Skeletal muscle cell (primary cell): ENCODE results near the gene MYO5A.

Source experiments
- DNase-seq: peaks from one replicate; pipeline ENCODE4 v3.0.0-alpha.2; 2010; ENCODE audit warnings: low read depth
- H3K4me3 ChIP-seq: 2 replicates; pipeline ENCODE4 v1.5.1; 2011; ENCODE audit warnings: low read depth, mild to moderate bottlenecking, control low read depth, low read length, moderate library complexity

MYO5A gene

DNA sequence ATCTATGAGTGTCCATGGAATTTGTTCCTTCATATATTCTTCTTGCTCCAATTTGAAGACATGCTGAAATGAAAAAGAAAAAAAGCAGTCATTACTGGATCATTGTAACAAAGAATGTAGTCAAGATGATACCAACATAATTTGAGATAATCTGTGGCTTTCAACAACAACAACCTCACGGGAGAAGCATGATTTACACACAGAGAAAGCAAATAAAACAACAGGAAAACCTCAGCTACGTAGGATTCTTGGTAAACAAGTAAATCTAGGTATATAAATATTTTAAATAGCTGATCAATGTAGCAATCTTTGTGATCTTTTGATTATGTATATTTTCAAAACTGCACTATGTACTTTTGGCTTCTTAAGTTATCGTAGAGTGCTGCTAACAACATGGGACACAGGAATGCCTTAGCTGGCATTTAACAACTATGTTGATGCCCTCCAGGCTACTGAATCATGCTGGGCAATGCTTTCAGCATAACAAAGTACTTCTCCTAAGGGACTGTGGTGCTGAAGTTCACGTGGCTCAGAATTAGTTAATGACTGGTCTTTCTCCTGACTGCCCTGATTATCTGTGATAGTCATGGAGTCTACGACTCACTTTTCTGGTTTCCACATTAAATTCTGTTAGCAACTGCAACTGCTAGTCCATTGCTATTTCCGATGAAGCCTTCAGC, 136.5 kb downstream of the MYO5A start:
- DNase-seq = peak; percentile 7

DNA sequence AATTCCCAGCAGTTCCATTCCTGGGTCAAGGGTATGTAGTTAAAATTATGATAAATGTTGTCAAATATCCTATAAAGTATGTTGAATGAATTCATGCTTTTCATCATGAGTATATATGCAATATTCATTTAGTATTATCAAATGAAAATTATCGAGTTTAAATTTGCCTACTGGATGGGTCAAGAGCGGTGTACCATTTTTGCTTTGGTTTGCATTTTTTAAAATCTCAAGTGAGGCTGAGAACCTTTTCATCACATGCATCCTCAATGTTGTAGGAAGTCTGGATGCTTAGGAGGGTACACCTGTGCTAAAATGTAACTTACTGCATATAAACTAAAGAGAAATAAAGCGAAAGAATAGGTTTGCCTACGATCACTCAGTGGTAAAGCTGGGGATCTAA, 137.6 kb downstream of the MYO5A start:
- DNase-seq = no peak

More for the DNA sequence above, 136.5 kb downstream of the MYO5A start:
- no peak overlapping the region for H3K4me3 ChIP-seq

DNA sequence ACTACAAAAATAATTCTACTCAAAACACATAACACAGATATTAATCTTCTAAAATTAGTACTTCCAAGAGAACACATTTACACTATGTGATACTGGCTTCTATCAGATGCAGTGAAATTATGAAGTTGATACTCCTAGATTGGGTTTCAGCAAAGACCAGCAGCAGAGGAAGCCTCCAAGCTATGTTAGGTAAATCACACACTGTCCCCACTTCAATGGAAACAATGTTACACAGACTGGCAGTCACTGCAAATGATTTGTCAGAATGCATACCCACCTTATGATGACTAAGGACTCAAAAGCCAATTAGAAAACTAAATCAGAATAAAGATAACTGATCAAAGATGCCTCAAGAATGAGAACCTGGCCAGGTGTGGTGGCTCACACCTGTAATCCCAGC, 143.0 kb downstream of the MYO5A start:
- no peak overlapping the region for H3K4me3 ChIP-seq
- no peak for DNase-seq

More for the DNA sequence above, 137.6 kb downstream of the MYO5A start:
- H3K4me3 ChIP-seq = no peak overlapping the region

DNA sequence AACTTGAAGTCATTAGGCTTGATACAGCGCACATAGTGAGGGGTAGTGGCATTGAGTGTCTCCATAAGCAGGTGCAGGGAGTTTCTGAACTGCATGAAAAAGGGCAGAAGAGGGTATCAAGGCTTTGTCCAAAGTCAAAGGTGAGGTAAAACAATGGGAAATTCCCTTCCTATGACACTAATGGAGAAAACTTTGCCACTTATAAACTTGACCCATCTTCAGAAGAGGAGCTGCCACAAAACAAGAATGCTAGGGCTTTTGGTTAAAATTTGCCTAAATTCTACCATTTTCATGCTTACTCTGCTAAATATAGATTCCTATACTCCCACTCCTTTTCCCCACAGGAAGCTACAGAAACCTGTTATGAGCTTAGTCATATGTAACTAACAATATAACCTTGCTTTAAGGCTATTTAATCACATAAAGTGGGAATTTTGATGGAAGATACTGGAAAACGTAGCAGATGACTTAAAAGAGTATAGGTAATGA, 145.5 kb downstream of the MYO5A start:
- DNase-seq = no peak
- no peak overlapping the region for H3K4me3 ChIP-seq

DNA sequence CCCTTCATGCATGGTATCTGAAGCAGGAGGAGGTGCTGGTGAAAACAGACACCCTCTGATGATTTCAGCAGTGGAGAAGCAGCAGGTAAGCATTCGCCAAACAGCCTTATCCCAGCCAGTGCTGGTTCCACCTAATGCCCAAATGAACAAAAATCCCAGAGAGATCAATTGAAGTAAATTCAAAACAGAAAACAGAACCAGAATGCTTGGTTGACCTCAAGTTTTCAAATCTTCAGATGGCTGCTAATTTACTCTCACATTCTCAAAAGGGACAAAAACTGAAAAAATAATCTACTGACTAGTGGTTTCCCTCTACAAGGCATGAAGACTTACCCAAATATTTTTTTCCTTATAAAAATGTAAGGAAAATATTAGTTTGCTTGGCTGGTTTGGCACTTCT, 146.0 kb downstream of the MYO5A start:
- no peak overlapping the region for H3K4me3 ChIP-seq
- DNase-seq = no peak

DNA sequence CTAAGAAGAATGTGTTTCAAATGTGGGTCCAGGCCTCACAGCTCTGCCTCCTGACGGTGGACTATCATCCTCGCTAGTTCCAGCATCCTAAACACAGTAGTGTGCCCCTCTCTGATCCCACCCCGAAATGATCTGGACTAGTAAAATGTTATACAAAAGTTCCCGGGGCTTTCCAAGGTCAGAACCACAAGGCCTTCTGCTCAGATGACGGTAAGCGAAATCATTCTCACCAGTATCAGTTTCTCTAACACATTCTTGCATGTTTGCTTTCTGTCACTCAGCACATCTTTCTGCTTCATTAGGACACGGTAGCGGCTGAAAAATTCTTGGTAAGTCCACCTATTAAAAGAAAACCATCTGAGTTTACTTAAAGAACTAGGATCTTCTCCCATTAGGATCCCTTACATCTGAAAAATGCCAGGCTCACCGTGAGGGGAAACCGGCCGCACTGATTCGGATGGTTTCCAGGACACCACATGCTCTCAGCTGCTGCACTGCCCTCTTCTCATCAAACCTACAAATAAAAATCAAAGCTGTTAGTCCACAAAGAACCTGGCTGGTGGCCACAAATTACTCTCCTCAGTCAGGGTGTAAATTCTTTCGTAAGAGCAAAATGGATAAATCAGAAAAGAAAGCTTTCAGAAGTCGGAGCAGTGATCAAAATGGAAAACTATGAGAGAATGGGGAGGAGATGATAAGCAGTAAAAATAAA, 149.1 kb downstream of the MYO5A start:
- no peak overlapping the region for H3K4me3 ChIP-seq
- DNase-seq = no peak

DNA sequence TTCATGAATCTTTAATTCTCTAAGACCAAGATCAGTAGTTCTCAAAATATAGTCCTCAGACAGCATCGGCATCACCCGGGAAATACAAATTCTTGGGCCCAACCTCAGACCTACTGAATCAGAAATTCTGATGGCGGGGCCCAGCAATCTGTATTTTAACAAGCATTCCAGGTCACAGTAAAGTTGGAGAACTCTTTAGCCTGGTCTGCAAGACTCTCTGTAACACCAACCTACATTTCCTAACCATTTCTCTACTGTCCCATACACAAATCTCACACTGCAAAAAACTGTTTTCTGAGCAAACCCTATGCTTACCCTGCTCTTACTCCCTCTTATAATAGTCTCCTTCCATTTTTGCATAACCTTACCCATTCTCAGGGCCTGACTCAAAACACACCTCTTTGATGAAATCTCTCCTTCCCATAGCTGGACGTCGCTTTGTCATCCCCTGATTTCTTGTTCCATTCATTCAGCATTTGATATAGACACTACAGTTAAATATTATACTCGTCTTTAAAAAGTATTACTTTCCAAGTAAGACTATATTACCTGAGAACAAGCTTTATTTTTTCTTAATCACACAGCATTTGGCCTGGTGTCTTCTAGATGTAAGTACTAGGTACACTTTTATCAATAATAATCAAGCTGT, 149.8 kb downstream of the MYO5A start:
- no peak overlapping the region for H3K4me3 ChIP-seq
- no peak for DNase-seq

DNA sequence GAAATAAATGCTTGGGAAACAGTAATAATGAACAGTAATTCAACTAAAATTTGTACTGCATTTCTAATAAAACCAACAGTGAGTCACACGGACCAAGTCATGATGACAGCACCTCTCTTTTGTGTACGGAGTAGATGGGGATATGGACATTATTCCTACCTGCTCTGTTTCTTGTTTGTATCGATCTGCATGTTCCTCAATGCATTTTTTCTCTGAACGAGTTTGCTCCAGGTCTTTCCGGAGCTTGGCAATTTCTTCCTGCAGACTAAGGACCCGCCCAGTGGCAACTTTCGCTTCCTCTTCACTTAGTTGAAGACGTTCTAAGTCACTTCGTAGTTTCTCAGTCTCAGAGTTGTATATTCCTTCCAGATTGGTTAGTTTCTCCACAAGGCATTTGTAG, 158.7 kb downstream of the MYO5A start:
- H3K4me3 ChIP-seq = no peak overlapping the region
- no peak for DNase-seq

DNA sequence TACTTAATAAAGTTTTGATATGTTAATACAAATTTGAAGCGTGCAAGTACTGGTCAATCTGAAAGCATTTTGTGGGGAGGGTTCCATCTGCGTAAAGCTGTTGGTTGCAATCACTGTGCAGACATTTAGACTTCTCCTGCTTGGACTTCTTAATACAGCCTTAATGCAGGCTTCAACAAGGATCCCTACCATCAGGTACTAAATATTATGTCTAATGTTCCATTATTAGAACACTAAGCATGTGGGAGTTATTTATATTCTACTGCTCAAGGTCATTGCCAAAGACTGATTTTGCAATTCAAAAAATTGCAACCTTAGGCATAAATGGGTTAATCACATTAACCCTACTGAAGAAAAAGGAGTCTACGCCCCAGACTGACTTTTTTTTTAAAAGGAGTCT, 159.2 kb downstream of the MYO5A start:
- no peak for DNase-seq
- H3K4me3 ChIP-seq = no peak overlapping the region

DNA sequence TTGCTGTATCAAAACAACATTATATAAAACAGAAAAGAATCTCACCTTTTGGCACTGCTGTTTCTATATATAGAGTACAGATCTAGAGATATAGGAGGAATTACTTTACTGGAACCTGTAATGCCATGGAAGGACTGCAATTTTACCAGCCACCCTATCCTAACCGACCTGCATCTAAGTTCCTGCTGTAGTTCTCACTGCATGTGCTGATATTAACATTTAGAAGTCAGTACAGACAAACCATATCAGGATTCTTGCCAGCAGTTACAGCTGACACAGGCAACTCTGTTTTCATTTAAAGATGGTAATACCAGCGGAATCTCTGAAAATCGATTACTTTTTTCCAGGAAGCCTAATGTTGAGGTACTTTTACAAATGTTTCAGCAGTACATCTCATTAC, 159.7 kb downstream of the MYO5A start:
- H3K4me3 ChIP-seq = no peak overlapping the region
- no peak for DNase-seq

DNA sequence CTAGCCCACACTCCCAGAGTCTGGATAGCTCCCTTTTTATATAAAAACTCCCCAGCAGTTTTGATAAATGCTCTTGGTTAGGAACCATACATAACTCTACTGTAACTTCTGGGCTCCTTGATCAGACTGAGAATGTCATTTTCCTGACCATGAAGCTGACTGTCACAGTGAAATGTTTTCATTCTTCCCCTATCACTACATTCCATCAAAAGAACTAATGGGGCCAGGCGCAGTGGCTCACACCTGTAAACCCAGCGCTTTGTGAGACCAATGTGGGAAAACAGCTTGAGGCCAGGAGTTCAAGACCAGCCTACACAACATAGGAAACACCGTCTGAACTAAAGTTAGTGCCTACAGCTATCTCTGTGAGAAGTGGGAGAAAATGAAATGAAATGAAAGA, 160.3 kb downstream of the MYO5A start:
- H3K4me3 ChIP-seq = no peak overlapping the region
- no peak for DNase-seq

DNA sequence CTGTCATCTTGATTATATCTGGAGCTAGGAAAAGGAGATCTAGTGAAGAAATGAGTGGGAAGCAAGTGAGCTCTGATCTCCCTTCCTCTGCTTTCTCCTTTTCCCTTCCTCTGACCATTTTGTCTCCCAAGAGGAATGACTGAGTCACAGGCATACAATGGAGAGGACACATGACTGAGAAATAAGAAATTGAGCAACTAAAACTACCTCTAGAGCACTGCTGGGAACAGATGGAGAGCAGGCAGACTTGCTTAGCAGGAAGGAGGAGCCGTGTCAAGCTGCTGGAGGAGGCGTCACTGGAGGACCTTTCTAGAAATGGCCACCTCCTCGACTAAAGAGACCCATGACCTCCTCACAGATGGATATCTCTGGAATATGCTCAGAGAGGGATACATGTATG, 166.2 kb downstream of the MYO5A start:
- peak; percentile 67 for DNase-seq
- H3K4me3 ChIP-seq = no peak overlapping the region

DNA sequence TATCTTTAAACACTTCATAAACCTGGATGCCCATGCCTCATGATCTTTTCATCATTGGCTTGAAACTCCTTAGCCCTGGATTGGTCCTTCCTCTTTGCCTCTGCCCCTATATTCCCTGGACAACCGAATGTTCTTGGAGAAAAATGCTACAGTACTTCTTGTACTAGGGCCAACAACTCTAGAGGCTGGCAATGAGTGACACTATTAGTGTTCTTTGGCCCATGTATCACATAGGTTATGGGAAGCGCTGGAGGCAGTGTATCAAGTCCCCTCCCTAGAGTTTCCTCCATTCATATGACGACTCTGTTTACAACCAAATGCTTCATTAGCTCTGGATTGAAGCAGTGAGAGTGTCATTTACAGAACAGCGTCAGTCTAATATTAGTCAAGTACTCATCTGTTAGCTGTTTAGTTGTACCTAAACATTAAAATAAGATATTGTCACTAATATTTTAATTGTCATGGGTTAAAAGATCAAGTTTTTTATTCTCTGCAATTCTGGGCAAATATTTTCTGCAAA, 166.6 kb downstream of the MYO5A start:
- DNase-seq = no peak
- no peak overlapping the region for H3K4me3 ChIP-seq

DNA sequence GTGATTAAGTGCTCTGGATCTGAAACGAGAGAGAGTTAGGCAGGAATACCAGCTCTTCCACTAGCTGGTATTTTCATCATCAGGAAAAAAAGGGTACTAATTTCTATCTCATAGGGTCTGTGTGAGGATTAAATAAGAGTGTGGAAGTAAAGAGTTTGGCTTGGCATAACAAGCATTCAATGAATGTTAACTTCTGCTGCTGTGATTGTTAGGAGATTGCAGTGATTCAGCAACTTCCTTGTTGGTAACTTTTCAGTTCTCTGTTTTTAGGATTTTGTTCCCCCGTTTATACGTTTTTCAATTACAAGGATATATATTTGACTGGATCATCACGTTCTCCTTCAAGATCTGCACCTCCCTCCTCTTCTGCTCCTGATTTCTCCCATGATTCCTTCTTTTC, 167.2 kb downstream of the MYO5A start:
- no peak for DNase-seq
- no peak overlapping the region for H3K4me3 ChIP-seq

DNA sequence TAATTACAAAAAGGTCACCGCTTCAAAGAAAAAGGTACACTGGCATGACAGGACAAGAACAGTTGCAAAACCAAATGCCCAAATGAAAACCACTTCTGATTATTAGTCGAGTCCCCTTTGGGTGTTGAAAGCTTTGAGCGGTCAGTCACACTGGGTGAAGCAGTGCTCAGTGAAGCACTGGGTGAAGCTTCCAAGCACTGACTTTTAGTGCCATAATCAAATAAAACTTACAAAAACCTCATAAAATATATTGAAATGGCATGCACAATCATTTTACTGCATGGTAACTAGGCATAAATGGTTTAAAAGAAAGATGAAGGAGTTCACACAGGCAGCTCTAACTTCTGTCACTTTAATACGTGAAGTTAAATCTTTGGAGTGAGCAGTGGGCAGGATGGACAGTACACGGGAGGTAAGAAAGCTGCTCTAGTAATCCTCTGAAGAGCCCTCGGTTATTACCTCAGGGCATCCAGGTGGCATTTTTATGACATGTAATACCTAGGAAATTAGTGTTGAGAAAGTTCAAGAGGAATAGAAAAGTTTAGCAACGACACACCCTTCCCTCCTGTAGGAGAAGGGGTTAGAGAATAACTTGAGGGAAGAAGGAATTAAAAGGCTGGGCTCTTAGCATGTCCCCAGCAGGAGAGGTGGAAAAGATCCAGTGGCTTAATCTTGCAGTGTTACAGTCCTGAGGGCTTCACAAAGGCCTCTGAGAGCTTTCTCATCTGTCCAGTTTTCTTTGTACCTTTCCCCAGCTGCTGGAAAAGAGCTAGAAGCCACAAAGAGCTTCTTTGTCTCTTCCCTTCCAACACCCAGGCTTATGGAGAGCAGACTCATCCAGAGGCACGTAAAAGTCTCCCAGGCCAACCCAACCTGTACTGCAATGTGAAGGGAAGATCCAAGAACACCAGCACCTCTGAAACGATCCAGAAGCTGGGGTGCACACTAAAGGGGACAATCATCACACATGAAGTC, 168.2 kb downstream of the MYO5A start:
- no peak overlapping the region for H3K4me3 ChIP-seq
- DNase-seq = no peak

DNA sequence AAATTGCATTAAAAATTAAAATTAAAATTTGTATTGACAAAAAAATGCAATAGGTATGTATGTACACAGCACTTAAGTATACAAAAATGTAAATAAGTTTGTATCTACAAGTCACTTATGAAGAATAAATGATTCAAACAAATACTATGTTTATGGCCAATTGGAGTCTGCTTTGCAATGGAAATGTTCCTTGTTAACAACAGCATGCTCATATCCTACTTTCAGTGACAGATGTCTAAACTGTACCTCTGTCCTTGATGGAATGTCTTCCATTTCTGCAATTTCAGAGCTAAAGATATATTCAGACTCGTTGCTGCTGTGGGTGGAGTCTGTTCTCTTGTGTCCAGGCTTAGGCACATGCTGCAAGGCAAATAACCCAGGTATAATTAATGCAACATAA, 169.0 kb downstream of the MYO5A start:
- no peak for DNase-seq
- H3K4me3 ChIP-seq = no peak overlapping the region

DNA sequence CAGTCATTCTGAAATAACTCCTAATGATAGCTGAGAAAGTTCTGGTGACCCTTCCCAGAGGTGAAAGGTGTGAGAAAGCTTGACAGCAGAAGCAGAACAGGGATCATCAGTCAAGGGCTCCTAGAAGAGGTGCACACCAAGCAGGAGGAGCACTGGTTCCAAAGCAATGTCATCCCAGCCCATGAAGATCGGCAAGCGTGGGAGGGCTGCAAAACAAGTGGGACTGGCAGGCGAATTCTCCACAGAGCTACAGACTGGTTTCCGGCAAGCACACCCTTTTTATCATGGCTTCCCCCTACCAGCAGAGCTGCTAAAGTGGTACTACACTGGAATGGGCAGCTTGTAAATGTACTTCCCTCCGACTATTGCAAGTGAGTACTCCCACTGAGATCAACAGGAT, 170.7 kb downstream of the MYO5A start:
- DNase-seq = no peak
- H3K4me3 ChIP-seq = no peak overlapping the region

DNA sequence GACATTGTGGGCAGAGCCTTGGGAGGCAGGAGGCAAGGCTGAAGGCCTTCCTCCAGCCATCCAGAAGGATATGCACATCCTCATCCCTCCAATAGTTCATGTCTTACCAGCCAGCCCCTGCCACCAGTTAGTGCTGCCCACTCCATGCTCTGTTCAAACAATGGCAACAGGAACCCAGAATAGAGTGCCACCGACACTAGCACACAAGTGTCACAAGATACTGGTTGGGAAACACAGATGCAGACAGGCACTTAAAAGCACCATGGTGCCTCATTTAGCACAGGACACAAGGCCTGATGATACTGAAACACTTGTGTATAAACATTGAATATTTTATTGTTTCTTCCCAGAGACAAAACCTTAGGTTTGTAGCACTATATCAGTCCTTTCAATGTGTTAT, 176.6 kb downstream of the MYO5A start:
- DNase-seq = no peak

DNA sequence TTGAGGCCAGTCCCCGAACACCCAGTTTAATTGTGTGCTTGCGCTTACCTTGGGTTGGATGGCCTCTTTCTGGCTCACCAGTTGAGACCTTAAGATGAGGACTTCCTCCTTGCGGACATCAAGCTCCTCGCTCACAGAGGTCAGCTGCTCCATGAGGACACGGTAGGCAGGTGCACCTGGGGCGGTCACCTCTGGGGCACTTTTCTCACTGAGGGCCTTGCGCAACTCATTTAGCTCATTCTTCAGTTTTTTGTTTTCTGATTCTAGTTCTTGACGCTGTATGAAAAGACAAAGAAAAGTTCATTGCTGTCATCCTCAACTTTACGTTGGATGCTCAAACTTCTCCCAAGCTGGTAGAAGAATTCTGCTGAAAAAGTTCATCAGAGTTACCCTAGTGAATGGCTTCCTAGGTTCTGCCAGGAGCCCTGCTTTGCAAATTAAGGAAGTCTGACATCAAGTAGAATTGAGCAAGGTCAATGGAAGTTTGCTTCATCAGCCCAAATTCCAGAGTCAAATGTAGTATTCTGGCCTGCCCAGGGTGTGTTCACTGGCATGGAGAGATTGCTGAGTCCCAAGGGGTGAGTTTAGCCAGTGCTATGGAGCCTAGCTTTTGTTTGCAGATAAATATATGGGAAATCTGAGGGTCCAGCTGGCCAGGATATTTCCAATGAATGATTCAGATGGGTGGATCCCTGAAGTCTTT, 177.3 kb downstream of the MYO5A start:
- no peak for DNase-seq

More for the DNA sequence above, 176.6 kb downstream of the MYO5A start:
- H3K4me3 ChIP-seq = no peak overlapping the region

More for the DNA sequence above, 177.3 kb downstream of the MYO5A start:
- H3K4me3 ChIP-seq = no peak overlapping the region
